Fibroblast of the aortic adventitia (primary cell): ENCODE results near the gene CXCL6. TPM values are rescaled to one million over a fixed set of nuclear protein-coding genes. Genes with fewer than 3 reads are reported as not detected.

Source experiments
- DNase-seq: peaks from one replicate; pipeline ENCODE4 v3.0.0-alpha.2; 2010; ENCODE audit warnings: low read depth
- H3K4me3 ChIP-seq: 2 replicates; pipeline ENCODE4 v1.5.1; 2011; ENCODE audit warnings: low read depth, mild to moderate bottlenecking, control low read depth, low read length, moderate library complexity
- CTCF ChIP-seq: IDR thresholded peaks from 2 replicates; pipeline ENCODE4 v1.5.1; 2011; ENCODE audit warnings: mild to moderate bottlenecking, low read length, control low read depth, inconsistent platforms; ENCODE audit not compliant: insufficient read depth
- total RNA-seq: library from RNA; depleted of rRNA; stranded (reverse); fragments of >200 nt; gene quantifications from 2 replicates; pipeline ENCODE4 v1.2.3, GENCODE V29; 2012; ENCODE audit warnings: low replicate concordance

CXCL6 gene
- total RNA-seq, 1 donor: 1.4 TPM

DNA sequence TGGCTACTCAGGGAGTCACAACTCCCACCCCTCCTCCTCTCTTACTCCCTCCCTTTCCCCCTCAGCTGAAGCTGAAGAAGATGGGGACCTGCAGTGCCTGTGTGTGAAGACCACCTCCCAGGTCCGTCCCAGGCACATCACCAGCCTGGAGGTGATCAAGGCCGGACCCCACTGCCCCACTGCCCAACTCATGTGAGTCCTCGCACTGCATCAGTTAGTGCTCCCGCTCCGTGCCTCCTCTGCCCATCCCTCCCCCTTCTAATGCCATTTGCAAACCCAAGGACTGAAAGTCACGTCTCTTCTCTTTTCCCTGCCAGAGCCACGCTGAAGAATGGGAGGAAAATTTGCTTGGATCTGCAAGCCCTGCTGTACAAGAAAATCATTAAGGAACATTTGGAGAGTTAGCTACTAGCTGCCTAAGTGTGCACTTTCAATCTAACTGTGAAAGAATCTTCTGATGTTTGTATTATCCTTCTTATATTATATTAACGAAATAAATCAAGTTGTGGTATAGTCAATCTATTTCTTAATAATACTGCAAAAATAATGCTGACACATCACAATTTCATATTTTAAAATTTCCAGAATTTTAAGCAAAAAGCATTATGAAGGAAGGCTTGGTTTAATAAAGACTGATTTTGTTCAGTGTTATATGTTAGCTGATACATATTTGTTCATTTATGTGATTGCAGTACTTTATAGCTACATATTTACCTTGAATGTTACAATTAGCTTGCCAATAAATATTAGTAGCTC, 17.4 kb downstream of the CXCL6 start:
- H3K4me3 ChIP-seq: no peak overlapping the region
- DNase-seq: no peak
- TF ChIP-seq CTCF: no peak

GRCh38 chr4:73855406-73855805, 18.9 kb downstream of the CXCL6 start:
- DNase-seq: no peak
- TF ChIP-seq CTCF: no peak
- no peak overlapping the region for H3K4me3 ChIP-seq

DNA sequence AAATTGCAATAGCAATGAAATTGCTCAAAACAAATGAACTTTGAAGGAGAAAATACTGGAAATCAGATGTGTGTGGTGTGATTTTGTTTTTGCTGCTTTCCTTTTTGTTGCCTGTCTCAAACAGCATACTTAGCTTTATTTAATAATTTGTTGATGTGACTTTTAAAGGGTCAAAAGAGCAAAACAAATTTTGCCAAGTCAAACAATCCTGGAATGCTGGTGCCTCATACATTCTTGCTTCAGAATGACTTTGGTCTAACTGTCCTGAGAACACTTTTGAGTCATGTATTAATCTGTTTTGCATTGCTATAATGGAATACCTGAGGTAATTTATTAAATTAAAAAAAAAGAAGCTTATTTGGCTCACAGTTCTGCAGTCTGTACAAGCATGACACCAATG, 20.0 kb downstream of the CXCL6 start:
- DNase-seq: peak; percentile 84
- no peak for TF ChIP-seq CTCF
- H3K4me3 ChIP-seq: no peak overlapping the region

GRCh38 chr4:73859614-73860088, 23.2 kb downstream of the CXCL6 start:
- DNase-seq: peak; percentile 85
- TF ChIP-seq CTCF: no peak
- no peak overlapping the region for H3K4me3 ChIP-seq

GRCh38 chr4:73860181-73860580, 23.7 kb downstream of the CXCL6 start:
- H3K4me3 ChIP-seq: no peak overlapping the region
- no peak for TF ChIP-seq CTCF
- DNase-seq: no peak

DNA sequence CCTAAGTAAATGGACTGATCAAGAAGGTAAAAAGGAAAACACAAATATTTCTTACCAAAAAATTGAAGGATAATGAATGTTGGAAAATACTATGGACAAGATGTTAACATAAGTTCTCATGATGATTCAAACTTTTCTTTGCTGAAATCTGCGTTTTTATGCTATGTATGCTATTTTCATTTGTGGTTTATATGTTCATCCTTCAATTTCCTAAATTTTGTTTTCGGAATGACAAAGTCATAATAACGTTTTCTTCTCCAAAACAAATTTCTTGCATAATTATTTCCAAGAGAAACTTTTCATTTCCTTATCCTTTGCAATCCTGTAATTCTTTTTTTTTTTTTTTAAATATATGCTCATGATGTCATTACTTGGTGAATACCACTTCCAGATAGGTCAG, 24.4 kb downstream of the CXCL6 start:
- no peak for TF ChIP-seq CTCF
- no peak for DNase-seq
- no peak overlapping the region for H3K4me3 ChIP-seq

DNA sequence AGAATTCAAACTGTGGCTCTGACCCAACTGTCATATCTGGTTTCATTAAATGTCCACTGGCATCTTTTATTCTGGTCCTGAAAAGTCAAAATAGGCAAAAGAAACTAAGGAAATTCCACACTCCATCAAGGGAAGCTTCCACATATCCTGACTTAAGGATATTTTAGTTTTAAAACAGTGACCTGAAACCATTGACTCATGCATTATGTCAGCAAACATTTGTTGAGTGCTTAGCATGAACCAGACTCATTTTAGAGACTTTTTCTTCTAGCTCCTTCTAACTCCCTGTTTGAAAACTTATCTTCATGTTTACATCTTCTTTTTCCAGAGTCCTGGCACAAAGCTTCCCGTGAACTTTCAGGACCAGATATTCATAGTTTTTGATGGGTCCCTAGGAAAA, 25.8 kb downstream of the CXCL6 start:
- DNase-seq: peak; percentile 49
- no peak overlapping the region for H3K4me3 ChIP-seq
- no peak for TF ChIP-seq CTCF
